ENCODE measurements around the gene GPR84. TPM values are rescaled to one million over a fixed set of nuclear protein-coding genes. Genes with fewer than 3 reads are reported as not detected.

Gene GPR84
- total and polyA plus RNA-seq, 2 of the 13 experiments (the other 11 are each of a cell fraction or from before 2014, with no cell fraction given) = not detected

DNA sequence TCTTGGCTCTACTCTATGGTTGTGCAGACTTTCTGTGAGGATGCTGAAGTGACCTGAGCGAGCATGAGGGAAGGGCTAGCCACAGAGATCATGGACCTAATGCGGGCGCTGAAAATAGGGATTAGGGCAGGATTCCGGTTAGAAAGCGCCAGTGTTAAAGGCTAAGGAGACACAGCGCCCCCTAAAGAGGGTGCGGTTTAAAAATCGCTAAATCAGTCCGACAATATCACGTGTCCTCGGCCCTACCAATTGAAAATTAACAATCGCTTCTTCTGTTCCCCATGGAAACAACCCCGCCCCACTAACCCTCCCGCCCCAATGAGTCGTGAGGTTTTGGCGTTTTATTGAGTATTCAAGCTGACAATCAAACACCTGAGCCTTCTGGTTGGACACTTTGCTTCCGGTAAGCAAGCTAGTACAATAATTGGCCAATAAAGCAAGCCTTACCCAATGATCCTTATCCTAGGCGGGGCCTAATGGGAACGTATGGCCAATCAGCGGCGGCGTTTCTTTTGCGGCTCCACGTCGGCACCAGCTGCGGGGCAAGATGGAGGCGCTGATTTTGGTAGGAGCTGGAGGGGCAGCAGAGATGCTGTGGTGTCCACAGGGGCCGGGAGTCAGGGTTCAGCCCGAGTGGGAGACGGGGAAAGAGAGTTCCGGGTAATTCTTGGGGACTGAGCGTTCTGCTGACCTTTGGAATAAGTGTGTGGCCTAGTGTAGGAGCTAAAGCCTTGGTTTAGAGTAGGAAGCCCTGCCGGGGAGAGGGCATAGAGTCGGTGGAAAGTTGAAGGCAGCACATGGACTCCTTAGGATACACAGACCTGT lies 39.5 kb downstream of the GPR84 start, which contains the start of gene COPZ1 (continued):
- TF ChIP-seq, protein P1, sequence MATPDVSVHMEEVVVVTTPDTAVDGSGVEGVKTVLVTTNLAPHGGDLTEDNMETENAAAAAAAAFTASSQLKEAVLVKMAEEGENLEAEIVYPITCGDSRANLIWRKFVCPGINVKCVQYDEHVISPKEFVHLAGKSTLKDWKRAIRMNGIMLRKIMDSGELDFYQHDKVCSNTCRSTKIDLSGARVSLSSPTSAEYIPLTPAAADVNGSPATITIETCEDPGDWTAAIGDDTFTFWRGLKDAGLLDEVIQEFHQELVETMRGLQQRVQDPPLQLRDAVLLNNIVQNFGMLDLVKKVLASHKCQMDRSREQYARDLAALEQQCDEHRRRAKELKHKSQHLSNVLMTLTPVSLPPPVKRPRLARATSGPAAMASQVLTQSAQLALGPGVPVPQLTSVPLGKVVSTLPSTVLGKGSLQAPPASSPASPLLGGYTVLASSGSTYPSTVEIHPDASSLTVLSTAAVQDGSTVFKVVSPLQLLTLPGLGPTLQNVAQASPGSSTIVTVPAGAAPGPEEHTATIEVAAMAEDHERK (CRISPR knock-in tag; IDR thresholded peaks at IDR 0.05; ENCODE audit: low read depth) = peak; percentile 56; the same call in 1 of the 2 replicates
- TF ChIP-seq FOXK2 (IDR thresholded peaks at IDR 0.05) (0 out of 2 replicates have a peak, but pooled peaks have one; percentile 22), SPEN (CRISPR knock-in tag; IDR thresholded peaks at IDR 0.05; ENCODE audit: low read depth) (peak; percentile 66), EP300 (IDR thresholded peaks at IDR 0.05; ENCODE audit: low read depth in 2 of 2, low read length in 2 of 2) (no peak), EP300 (CRISPR knock-in tag; IDR thresholded peaks at IDR 0.05; ENCODE audit: borderline replicate concordance) (0 out of 2 replicates have a peak, but pooled peaks have one; percentile 20), JARID2 (CRISPR knock-in tag; IDR thresholded peaks at IDR 0.05; ENCODE audit: insufficient replicate concordance) (no peak), ZNF33B (CRISPR knock-in tag; IDR thresholded peaks at IDR 0.05) (peak; percentile 48; the same call in 1 of the 2 replicates), HDAC2 (CRISPR knock-in tag; IDR thresholded peaks at IDR 0.05) (peak; percentile 30; the same call in 1 of the 2 replicates), BRD4 (CRISPR knock-in tag; IDR thresholded peaks at IDR 0.05) (peak; percentile 81; the same call in 1 of the 2 replicates), SALL1 (CRISPR knock-in tag; IDR thresholded peaks at IDR 0.05) (peak; percentile 52; the same call in 1 of the 2 replicates), CREM (IDR thresholded peaks at IDR 0.05) (peak; percentile 93), CREM (CRISPR knock-in tag; IDR thresholded peaks at IDR 0.05) (no peak)
- TF ChIP-seq, protein P2, sequence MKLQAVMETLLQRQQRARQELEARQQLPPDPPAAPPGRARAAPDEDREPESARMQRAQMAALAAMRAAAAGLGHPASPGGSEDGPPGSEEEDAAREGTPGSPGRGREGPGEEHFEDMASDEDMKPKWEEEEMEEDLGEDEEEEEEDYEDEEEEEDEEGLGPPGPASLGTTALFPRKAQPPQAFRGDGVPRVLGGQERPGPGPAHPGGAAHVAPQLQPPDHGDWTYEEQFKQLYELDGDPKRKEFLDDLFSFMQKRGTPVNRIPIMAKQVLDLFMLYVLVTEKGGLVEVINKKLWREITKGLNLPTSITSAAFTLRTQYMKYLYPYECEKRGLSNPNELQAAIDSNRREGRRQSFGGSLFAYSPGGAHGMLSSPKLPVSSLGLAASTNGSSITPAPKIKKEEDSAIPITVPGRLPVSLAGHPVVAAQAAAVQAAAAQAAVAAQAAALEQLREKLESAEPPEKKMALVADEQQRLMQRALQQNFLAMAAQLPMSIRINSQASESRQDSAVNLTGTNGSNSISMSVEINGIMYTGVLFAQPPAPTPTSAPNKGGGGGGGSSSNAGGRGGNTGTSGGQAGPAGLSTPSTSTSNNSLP (IDR thresholded peaks at IDR 0.05; ENCODE audit: low read depth, low read length) = peak; percentile 40; the same call in 1 of the 2 replicates
- TF ChIP-seq, protein P3, sequence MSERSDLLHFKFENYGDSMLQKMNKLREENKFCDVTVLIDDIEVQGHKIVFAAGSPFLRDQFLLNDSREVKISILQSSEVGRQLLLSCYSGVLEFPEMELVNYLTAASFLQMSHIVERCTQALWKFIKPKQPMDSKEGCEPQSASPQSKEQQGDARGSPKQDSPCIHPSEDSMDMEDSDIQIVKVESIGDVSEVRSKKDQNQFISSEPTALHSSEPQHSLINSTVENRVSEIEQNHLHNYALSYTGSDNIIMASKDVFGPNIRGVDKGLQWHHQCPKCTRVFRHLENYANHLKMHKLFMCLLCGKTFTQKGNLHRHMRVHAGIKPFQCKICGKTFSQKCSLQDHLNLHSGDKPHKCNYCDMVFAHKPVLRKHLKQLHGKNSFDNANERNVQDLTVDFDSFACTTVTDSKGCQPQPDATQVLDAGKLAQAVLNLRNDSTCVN (CRISPR knock-in tag; IDR thresholded peaks at IDR 0.05; ENCODE audit: borderline replicate concordance) = no peak; the same call in 1 of the 2 replicates
- TF ChIP-seq, protein P4, sequence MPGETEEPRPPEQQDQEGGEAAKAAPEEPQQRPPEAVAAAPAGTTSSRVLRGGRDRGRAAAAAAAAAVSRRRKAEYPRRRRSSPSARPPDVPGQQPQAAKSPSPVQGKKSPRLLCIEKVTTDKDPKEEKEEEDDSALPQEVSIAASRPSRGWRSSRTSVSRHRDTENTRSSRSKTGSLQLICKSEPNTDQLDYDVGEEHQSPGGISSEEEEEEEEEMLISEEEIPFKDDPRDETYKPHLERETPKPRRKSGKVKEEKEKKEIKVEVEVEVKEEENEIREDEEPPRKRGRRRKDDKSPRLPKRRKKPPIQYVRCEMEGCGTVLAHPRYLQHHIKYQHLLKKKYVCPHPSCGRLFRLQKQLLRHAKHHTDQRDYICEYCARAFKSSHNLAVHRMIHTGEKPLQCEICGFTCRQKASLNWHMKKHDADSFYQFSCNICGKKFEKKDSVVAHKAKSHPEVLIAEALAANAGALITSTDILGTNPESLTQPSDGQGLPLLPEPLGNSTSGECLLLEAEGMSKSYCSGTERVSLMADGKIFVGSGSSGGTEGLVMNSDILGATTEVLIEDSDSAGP (CRISPR knock-in tag; IDR thresholded peaks at IDR 0.05; ENCODE audit: borderline replicate concordance) = peak; percentile 63
- TF ChIP-seq, protein P5, sequence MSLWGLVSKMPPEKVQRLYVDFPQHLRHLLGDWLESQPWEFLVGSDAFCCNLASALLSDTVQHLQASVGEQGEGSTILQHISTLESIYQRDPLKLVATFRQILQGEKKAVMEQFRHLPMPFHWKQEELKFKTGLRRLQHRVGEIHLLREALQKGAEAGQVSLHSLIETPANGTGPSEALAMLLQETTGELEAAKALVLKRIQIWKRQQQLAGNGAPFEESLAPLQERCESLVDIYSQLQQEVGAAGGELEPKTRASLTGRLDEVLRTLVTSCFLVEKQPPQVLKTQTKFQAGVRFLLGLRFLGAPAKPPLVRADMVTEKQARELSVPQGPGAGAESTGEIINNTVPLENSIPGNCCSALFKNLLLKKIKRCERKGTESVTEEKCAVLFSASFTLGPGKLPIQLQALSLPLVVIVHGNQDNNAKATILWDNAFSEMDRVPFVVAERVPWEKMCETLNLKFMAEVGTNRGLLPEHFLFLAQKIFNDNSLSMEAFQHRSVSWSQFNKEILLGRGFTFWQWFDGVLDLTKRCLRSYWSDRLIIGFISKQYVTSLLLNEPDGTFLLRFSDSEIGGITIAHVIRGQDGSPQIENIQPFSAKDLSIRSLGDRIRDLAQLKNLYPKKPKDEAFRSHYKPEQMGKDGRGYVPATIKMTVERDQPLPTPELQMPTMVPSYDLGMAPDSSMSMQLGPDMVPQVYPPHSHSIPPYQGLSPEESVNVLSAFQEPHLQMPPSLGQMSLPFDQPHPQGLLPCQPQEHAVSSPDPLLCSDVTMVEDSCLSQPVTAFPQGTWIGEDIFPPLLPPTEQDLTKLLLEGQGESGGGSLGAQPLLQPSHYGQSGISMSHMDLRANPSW (CRISPR knock-in tag; IDR thresholded peaks at IDR 0.05; ENCODE audit: borderline replicate concordance) = no peak
